Measurements from ENCODE around the gene RALGAPA2. TPM values are rescaled to one million over a fixed set of nuclear protein-coding genes. Genes with fewer than 3 reads are reported as not detected.

RALGAPA2 gene
- total RNA-seq, 4 donors from 2014 or later, result 35.1 to 109 (median 59.6) TPM

- ATAC-seq (ENCODE audit: low FRiP score) (no peak), DNase-seq (ENCODE audit: low spot score) (no peak)
- TF ChIP-seq, protein P1, sequence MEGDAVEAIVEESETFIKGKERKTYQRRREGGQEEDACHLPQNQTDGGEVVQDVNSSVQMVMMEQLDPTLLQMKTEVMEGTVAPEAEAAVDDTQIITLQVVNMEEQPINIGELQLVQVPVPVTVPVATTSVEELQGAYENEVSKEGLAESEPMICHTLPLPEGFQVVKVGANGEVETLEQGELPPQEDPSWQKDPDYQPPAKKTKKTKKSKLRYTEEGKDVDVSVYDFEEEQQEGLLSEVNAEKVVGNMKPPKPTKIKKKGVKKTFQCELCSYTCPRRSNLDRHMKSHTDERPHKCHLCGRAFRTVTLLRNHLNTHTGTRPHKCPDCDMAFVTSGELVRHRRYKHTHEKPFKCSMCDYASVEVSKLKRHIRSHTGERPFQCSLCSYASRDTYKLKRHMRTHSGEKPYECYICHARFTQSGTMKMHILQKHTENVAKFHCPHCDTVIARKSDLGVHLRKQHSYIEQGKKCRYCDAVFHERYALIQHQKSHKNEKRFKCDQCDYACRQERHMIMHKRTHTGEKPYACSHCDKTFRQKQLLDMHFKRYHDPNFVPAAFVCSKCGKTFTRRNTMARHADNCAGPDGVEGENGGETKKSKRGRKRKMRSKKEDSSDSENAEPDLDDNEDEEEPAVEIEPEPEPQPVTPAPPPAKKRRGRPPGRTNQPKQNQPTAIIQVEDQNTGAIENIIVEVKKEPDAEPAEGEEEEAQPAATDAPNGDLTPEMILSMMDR (IDR thresholded peaks at IDR 0.05), result no peak
Measured at GRCh38 chr20:20432618-20433286, 279.7 kb downstream of the RALGAPA2 start.

- DNase-seq (ENCODE audit: low spot score), result no peak
- no peak for ATAC-seq (ENCODE audit: low FRiP score)
- TF ChIP-seq, protein P1 (IDR thresholded peaks at IDR 0.05), result no peak
Measured at GRCh38 chr20:20430066-20430465, 282.4 kb downstream of the RALGAPA2 start.

DNA sequence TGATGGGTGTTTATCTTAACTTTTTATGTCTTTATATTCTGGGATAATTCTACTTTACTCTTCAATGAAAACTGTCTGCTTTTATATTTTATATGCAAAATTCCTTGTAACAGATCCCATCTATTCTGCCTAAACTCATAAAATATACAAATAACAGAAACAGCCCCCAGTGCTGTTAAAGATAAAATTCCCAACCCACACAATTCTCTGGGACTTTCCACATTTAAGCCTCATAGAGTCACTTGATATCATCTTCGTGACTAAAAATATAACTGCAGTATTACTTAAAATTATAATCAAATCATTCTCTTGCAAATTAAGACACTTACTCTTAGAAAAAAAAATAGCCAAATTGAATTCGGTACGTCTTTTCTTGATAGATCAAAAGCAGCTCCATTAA lies 284.4 kb downstream of the RALGAPA2 start:
- TF ChIP-seq, protein P1 (IDR thresholded peaks at IDR 0.05), result no peak
- ATAC-seq (ENCODE audit: low FRiP score), result no peak
- no peak for DNase-seq (ENCODE audit: low spot score)

GRCh38 chr20:20427227-20427864 lies 285.1 kb downstream of the RALGAPA2 start:
- no peak for DNase-seq (ENCODE audit: low spot score)
- ATAC-seq (ENCODE audit: low FRiP score), result no peak
- TF ChIP-seq, protein P1 (IDR thresholded peaks at IDR 0.05), result no peak

- no peak for DNase-seq (ENCODE audit: low spot score)
- ATAC-seq (ENCODE audit: low FRiP score), result no peak
- TF ChIP-seq, protein P1 (IDR thresholded peaks at IDR 0.05), result no peak
Measured at GRCh38 chr20:20426655-20426907, 285.9 kb downstream of the RALGAPA2 start.

- TF ChIP-seq, protein P1 (IDR thresholded peaks at IDR 0.05), result no peak
- DNase-seq (ENCODE audit: low spot score) (no peak), ATAC-seq (ENCODE audit: low FRiP score) (no peak)
Measured at GRCh38 chr20:20425823-20426654, 286.4 kb downstream of the RALGAPA2 start.
